NCI-H2029 treated with DMSO at 0.1 percent for 48 hours (cell line): Measurements from ENCODE around the gene GGN.
"Not testable (repeated sequence)": the region's sequence is repeated elsewhere in the genome, so short reads cannot be mapped to it uniquely, and the experiment has no call there.

ENCODE experiments used
- DNase-seq: peaks from one replicate; lab custom pipeline; 2025; lab: John Stamatoyannopoulos, UW

The GGN gene

DNA sequence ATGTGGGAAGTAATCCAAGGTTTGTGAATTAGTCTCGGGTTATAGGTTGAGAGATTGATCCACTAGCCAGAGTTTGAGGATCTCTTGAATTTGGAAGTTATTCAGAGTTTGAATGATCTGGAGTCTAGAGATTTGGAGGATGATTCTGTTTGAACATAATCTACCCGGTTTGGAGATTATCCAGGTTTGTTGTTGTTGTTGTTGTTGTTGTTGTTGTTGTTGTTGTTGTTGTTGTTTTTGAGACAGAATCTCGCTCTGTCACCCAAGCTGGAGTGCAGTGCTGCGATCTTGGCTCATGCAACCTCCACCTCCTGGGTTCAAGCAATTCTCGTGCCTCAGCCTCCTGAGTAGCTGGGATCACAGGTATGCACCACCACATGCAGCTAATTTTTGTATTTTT lies 24.1 kb upstream of the GGN start:
- not testable (repeated sequence) for DNase-seq

- DNase-seq, result no peak
Observed at GRCh38 chr19:38411041-38411712, 23.3 kb upstream of the GGN start.

DNA sequence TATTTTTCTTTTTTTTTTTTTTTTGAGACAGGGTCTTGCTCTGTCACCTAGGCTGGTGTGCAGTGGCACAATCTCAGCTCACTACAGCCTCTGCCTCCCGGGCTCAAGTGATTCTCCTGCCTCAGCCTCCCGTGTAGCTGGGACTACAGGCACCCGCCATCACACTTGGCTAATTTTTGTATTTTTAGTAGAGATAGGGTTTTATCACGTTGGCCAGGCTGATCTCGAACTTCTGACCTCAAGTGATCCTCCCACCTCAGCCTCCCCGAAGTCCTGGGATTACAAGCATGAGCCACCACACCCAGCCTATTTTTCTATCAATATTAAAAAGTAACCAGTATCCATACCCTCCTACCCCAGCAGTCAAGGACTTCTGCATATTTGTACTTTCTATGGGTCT lies 22.6 kb upstream of the GGN start:
- DNase-seq, result not testable (repeated sequence)

DNA sequence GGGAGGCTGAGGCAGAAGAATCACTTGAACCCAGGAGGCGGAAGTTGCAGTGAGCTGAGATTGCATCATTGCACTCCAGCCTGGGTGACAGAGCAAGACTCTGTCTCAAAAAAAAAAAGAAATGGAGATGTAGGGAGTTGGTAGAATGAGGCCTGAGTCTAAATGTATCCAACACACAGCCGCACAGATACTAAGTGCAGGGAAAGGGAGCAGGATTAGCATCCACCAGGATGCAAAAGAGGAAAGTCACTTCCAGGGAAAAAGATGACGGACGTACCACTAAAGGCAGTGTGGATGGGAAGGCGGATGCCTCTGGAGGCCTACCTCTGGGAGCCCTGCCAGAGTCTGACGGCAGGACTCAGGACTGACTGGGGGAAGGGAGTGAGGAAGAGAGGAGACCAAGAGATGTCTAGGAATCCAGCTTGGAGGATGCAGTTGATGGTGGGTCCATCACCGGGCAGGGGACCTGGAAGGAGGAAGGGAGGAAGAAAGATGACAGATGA lies 21.8 kb upstream of the GGN start:
- no peak for DNase-seq

- no peak for DNase-seq
Observed at GRCh38 chr19:38405276-38405675, 17.4 kb upstream of the GGN start.

DNA sequence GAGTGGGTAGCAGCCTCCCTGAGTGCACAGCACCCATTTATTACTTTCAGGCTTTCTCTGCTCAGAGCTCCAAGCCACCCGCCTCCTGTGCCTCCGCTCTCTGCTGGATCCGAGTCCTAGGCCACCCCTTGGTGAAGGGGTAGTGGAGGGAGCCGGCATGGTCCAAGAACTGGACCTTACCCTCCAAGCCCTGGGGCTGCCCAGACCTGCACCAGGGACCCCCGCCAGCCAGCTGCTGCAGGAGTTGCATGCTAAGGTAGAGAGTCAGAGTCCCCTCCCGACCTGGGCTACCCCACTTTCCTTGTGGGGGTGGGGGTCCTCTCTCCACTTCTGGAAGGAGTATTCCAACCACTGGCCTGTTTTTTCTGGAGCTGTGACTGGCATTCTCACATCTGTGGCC lies 17.0 kb upstream of the GGN start:
- DNase-seq, result no peak

GRCh38 chr19:38402967-38403674 lies 15.3 kb upstream of the GGN start, which contains the start of gene FAM98C:
Gene FAM98C, plus strand, starts transcription at chr19:38403093. Its CDS starts 61 bp downstream, at chr19:38403154.
- DNase-seq, result peak; percentile 93

DNA sequence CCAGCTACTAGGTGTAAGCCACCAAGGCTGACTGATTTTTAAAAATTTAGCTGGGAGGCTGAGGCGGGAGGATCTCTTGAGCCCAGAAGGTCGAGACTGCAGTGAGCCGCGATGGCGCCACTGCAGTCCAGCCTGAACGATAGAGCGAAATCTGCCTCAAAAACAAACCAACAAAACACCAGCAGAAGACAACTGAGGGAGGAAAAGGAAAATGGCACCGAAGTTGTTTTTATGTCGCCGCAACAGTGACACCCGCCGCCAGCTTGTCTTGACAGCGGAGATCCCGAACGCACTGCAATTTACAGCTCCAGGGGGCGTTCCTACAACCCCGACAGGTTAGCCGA lies 14.8 kb upstream of the GGN start:
- DNase-seq, result no peak

GRCh38 chr19:38401148-38401547 lies 13.3 kb upstream of the GGN start:
- no peak for DNase-seq

GRCh38 chr19:38400361-38400760 lies 12.5 kb upstream of the GGN start:
- no peak for DNase-seq

- no peak for DNase-seq
Observed at GRCh38 chr19:38399537-38399936, 11.7 kb upstream of the GGN start.

DNA sequence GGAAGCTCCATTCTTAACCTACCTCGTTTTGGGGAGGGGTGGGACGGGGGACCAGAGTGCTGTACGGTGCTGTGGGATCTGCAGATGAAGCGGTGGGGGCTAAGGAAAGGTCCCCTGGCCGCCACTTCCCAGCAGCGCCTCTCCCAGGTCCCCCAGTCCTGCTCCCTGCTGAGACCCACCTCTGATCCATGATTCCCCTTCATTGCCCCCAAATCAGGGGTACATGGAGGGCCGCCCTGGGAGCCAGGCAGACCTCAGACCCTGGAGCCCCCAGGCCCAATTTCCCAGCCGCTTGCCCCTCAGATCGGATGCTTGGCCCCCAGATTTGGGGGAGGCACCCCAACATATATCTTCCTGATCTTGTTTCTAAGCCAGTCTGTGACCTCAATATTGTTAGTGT lies 11.2 kb upstream of the GGN start:
- no peak for DNase-seq

GRCh38 chr19:38395381-38396114 lies 7.7 kb upstream of the GGN start:
- DNase-seq, result no peak

DNA sequence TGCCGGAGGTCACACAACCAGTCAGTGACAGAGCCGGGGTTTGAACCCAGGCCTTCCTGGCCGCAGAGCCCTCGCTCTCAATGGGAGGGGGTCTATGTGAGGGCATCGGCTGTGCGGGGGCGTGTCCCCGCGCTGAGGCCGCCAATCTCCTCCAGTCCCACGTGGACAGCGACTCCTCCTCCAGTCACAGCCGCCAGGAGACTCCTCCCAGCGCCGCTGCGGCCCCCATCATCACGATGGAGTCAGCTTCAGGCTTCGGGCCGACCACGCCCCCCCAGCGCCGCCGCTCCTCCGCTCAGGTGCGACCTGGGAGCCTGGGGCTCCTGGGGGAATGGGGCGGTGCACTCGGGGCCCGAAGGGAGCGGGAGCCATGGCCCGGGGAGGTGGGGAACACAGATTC lies 6.7 kb upstream of the GGN start:
- DNase-seq, result no peak

- no peak for DNase-seq
Observed at GRCh38 chr19:38392707-38393308, 5.0 kb upstream of the GGN start.

DNA sequence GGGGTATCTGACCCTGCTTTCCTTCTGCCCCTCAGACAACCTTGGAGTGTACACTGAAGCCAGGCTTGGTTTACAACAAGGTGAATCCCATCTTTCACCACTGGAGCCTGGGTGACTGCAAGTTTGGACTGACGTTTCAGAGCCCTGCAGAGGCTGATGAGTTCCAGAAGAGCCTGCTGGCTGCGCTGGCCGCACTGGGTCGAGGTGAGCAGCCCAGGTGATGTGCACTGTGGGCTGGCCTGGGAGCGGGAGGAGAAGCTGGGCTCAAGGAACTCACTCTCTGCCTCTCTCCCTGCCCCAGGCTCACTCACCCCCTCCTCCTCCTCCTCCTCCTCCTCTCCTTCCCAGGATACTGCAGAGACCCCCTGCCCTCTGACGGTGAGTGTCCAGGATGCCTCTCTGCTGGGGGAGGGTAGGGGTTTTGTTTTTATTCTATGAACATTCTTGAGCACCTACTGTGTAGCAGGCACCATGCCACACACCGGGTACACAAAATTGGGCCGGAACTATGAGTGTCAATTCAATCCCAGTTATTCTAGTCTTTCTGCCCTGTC lies 4.2 kb upstream of the GGN start:
- DNase-seq, result no peak

DNA sequence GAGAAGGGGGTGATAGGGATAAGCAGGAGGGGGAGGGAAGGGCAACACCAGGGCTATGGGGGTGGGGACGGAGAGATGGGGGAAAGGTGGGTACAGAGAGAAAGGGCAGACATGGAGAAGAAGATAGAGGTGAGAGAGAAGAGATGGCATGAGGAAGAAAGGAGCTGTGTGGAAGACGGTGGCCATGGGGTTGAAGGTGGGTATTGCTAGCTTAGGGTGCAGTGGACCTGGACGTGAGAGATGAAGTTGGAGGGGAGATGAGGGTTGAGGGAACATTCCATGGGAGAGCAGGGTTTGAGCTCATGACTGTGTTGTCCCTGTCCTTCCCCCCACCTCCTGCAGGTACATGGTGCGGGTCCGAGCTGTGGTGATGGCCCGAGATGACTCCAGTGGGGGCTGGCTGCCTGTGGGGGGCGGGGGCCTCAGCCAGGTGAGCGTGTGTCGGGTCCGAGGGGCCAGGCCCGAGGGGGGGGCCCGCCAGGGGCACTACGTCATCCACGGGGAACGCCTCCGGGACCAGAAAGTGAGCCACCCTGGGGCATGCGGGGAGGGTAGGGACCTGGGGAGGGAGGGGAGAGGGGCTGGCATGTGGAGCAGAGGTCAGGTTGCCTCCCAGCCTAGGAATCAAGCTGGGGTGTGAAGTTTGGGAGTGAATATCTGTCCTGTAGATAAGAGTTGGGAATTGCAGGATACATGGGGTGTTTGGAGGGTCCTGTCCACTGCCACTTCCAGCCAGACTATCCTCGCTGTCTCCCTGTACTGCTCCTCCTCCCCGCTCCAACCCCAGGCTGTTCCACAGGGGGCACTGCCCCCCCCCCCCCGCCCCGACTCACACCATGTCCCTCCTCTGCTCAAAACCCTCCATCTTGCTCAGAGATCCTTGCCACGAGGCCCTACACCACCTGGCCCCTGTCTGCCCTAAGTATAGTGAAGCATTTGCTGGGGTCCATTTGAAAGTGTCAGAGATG lies 2.4 kb upstream of the GGN start:
- DNase-seq, result no peak

GRCh38 chr19:38389101-38389925 lies 1.5 kb upstream of the GGN start:
- no peak for DNase-seq

DNA sequence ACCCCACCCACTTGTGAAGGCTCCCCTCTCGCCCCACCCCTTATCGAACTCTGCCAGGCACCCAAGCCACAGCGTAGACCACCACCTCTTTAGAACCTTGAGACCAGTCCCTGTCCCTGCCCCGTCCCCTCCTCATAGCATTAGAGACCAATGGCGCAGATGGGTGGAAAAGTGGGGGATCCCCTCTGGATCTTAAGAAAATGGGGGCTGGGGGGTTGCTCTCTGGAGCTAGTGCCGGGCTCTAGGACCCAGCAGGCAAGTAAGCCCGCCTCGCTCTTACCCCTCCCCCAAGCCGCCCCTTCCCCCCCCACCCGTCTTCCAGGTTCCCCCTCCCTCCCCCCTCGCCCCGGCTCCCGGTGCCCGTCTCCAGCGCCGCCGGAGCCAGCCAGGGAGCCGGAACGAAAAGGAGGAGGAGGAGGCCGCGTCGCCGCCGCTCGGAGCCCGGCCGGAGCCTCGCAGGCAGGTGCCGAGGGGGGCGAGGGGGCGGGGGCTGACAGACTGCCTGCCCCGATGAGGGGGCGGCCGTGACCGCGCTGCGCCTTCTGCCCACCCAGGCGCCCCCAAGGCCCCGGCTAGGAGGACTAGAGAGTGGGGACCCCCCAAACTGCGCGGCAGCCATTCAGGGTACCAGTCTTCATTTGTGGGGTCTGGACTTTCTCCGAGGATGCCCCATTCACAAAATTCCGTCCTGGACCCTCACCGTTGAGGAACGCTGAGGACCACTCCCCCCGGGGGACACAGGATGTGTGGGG lies 691 bp upstream of the GGN start, which contains the start of gene SPRED3:
Gene SPRED3 (plus strand): TSS at position 349 of the 752 bp plus-strand sequence. CDS start 1,606 bp downstream, outside the sequence.
- DNase-seq, result no peak
